Neural progenitor cell (in vitro differentiated cells): ENCODE data around the gene HMGB2.

Source experiments
- EZH2 ChIP-seq: fragments of 200-600 bp; sonication (generic); IDR thresholded peaks from 2 replicates; pipeline ENCODE4 v1.6.1; 2017; ENCODE audit warnings: antibody characterized with exemption, mild to moderate bottlenecking, moderate library complexity
- EZH2phosphoT487 ChIP-seq: fragments of 200-600 bp; sonication (generic); IDR thresholded peaks from 2 replicates; pipeline ENCODE4 v1.6.1; 2017; ENCODE audit warnings: antibody characterized with exemption
- TF ChIP-seq, protein P1 (sequence below): fragments of 200-600 bp; sonication (generic); IDR thresholded peaks from 2 replicates; pipeline ENCODE4 v1.5.1; 2017; ENCODE audit warnings: antibody characterized with exemption, mild to moderate bottlenecking

DNA sequence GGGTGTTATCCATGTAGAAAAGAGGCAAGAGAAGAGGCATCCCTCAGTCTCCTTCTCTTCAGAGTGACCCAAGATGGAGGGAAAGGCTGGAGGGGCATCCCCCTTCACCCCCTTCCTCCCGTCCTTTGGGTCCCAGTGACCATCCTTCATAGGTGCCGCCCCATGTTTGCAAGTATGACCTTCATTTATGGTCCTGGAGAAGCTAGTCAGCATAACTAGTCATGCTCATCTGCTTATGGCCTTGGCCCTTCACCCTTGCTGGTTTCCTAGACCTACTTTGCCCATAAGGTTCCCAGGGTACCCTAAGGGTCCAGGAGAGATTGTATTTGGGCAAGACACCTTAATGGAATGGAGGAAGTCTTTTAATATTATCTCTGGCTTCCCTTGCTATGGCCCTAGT, 46.7 kb downstream of the HMGB2 start:
- TF ChIP-seq, protein P1, sequence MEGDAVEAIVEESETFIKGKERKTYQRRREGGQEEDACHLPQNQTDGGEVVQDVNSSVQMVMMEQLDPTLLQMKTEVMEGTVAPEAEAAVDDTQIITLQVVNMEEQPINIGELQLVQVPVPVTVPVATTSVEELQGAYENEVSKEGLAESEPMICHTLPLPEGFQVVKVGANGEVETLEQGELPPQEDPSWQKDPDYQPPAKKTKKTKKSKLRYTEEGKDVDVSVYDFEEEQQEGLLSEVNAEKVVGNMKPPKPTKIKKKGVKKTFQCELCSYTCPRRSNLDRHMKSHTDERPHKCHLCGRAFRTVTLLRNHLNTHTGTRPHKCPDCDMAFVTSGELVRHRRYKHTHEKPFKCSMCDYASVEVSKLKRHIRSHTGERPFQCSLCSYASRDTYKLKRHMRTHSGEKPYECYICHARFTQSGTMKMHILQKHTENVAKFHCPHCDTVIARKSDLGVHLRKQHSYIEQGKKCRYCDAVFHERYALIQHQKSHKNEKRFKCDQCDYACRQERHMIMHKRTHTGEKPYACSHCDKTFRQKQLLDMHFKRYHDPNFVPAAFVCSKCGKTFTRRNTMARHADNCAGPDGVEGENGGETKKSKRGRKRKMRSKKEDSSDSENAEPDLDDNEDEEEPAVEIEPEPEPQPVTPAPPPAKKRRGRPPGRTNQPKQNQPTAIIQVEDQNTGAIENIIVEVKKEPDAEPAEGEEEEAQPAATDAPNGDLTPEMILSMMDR: no peak
- TF ChIP-seq EZH2 (no peak), EZH2phosphoT487 (no peak)
